HepG2 (cell line): Measurements from ENCODE around the gene SLC22A7. TPM values are rescaled to one million over a fixed set of nuclear protein-coding genes. Genes with fewer than 3 reads are reported as not detected.

ENCODE experiments used
- ARID5B ChIP-seq: IDR thresholded peaks from 2 replicates; pipeline ENCODE4 v1.4.0; 2020; ENCODE audit warnings: mild to moderate bottlenecking, missing genetic modification reagents
- BRD4 ChIP-seq: sonication (generic); formaldehyde crosslinking; IDR thresholded peaks from 2 replicates; pipeline ENCODE4 v1.4.0; 2020; ENCODE audit warnings: missing genetic modification reagents
- CBX5 ChIP-seq: sonication (generic); formaldehyde crosslinking; IDR thresholded peaks from 2 replicates; pipeline ENCODE4 v1.4.0; 2020; ENCODE audit warnings: missing genetic modification reagents, borderline replicate concordance
- CREB3 ChIP-seq: sonication (generic); formaldehyde crosslinking; IDR thresholded peaks from 2 replicates; pipeline ENCODE4 v1.5.0; 2020; ENCODE audit warnings: missing genetic modification reagents
- DMAP1 ChIP-seq: IDR thresholded peaks from 2 replicates; pipeline ENCODE4 v1.6.1; 2016
- FLYWCH1 ChIP-seq: sonication (generic); formaldehyde crosslinking; IDR thresholded peaks from 2 replicates; pipeline ENCODE4 v1.8.1; 2023; ENCODE audit warnings: mild to moderate bottlenecking, missing genetic modification reagents
- GATAD2A ChIP-seq: IDR thresholded peaks from 2 replicates; pipeline ENCODE4 v1.6.1; 2016
- HINFP ChIP-seq: sonication (generic); formaldehyde crosslinking; IDR thresholded peaks from 2 replicates; pipeline ENCODE4 v1.4.0; 2020; ENCODE audit warnings: low read depth, mild to moderate bottlenecking, missing genetic modification reagents
- MEIS1 ChIP-seq: sonication (generic); formaldehyde crosslinking; IDR thresholded peaks from 2 replicates; pipeline ENCODE4 v1.9.0; 2021; ENCODE audit warnings: mild to moderate bottlenecking, missing genetic modification reagents, moderate library complexity, borderline replicate concordance
- MXD4 ChIP-seq: IDR thresholded peaks from 2 replicates; pipeline ENCODE4 v1.6.1; 2016; ENCODE audit warnings: mild to moderate bottlenecking, missing biosample characterization, missing genetic modification reagents
- REPIN1 ChIP-seq: sonication (generic); formaldehyde crosslinking; IDR thresholded peaks from 2 replicates; pipeline ENCODE4 v1.8.0; 2022; ENCODE audit warnings: missing genetic modification reagents, low read depth, mild to moderate bottlenecking, borderline replicate concordance
- SMC3 ChIP-seq: IDR thresholded peaks from 2 replicates; pipeline ENCODE4 v1.6.1; 2011; ENCODE audit warnings: low read length, improper control_type of control experiment
- ZBED4 ChIP-seq: sonication (generic); formaldehyde crosslinking; IDR thresholded peaks from 2 replicates; pipeline ENCODE4 v1.4.0; 2020; ENCODE audit warnings: missing genetic modification reagents, borderline replicate concordance
- ZFX ChIP-seq: sonication (generic); formaldehyde crosslinking; IDR thresholded peaks from 2 replicates; pipeline ENCODE4 v1.4.0; 2020; ENCODE audit warnings: mild to moderate bottlenecking, low read depth, missing genetic modification reagents, moderate library complexity
- ZNF263 ChIP-seq: sonication (generic); formaldehyde crosslinking; IDR thresholded peaks from 2 replicates; pipeline ENCODE4 v1.4.0; 2020; ENCODE audit warnings: missing genetic modification reagents
- ZNF543 ChIP-seq: sonication (generic); formaldehyde crosslinking; IDR thresholded peaks from 2 replicates; pipeline ENCODE4 v1.4.0; 2020; ENCODE audit warnings: mild to moderate bottlenecking, missing genetic modification reagents
- ZNF556 ChIP-seq: sonication (generic); formaldehyde crosslinking; IDR thresholded peaks from 2 replicates; pipeline ENCODE4 v1.4.0; 2020; ENCODE audit warnings: mild to moderate bottlenecking, missing genetic modification reagents, borderline replicate concordance
- ZNF891 ChIP-seq: sonication (generic); formaldehyde crosslinking; IDR thresholded peaks from 2 replicates; pipeline ENCODE4 v1.5.0; 2020; ENCODE audit warnings: mild to moderate bottlenecking, missing genetic modification reagents
- polyA plus RNA-seq, 8 experiments: library from polyadenylated mRNA; depleted of rRNA in 3 of 8; stranded (reverse) in 7 of 8; unstranded in 1 of 8; fragments of >200 nt; fragmentation: Illumina TruSeq in 4 of 8; extraction: Trizol in 4 of 8; gene quantifications; 2 replicates each; pipeline versions ENCODE4 v1.2.1 to v1.2.3, GENCODE V29; 2011 to 2016; ENCODE audit warnings: low read depth in 4 of 8, missing spikeins in 1 of 8, mixed read lengths in 1 of 8; ENCODE audit not compliant: insufficient read depth in 1 of 8
- total RNA-seq, 5 experiments: library from RNA; depleted of rRNA; stranded (reverse); fragments of >200 nt; fragmentation: Illumina TruSeq; extraction: Trizol; gene quantifications; 2 replicates each; pipeline ENCODE4 v1.2.3, GENCODE V29; 2016; ENCODE audit warnings: low read depth in 1 of 5

SLC22A7 gene
- total and polyA plus RNA-seq, 2 of the 13 experiments (the other 11 are each of a cell fraction or from before 2014, with no cell fraction given) = 5.3 to 22.6 TPM

- peak; percentile 52 for TF ChIP-seq ARID5B (CRISPR knock-in tag)
- peak; percentile 62 for TF ChIP-seq SMC3
- TF ChIP-seq ZBED4 (CRISPR knock-in tag) = 0 out of 2 replicates have a peak, but pooled peaks have one; percentile 62
- TF ChIP-seq GATAD2A = peak; percentile 26; the same call in 1 of the 2 replicates
- TF ChIP-seq ZNF543 (CRISPR knock-in tag) = 0 out of 2 replicates have a peak, but pooled peaks have one; percentile 60
- 0 out of 2 replicates have a peak, but pooled peaks have one; percentile 29 for TF ChIP-seq HINFP (CRISPR knock-in tag)
- TF ChIP-seq ZFX (CRISPR knock-in tag) = peak; percentile 39
- TF ChIP-seq MEIS1 = 0 out of 2 replicates have a peak, but pooled peaks have one; percentile 6
- TF ChIP-seq REPIN1 (CRISPR knock-in tag) = no peak
- no peak for TF ChIP-seq CBX5 (CRISPR knock-in tag)
- peak; percentile 80 for TF ChIP-seq BRD4
- TF ChIP-seq MXD4 (CRISPR knock-in tag) = peak; percentile 22; the same call in 1 of the 2 replicates
- no peak for TF ChIP-seq CREB3
- TF ChIP-seq DMAP1 (CRISPR knock-in tag) = peak; percentile 28; the same call in 1 of the 2 replicates
- TF ChIP-seq ZNF263 (CRISPR knock-in tag) = peak; percentile 11; the same call in 1 of the 2 replicates
- 0 out of 2 replicates have a peak, but pooled peaks have one; percentile 33 for TF ChIP-seq ZNF556 (CRISPR knock-in tag)
- TF ChIP-seq FLYWCH1 (CRISPR knock-in tag) = no peak
- TF ChIP-seq ZNF891 (CRISPR knock-in tag) = peak; percentile 28; the same call in 1 of the 2 replicates
These were observed 10.9 kb upstream of the SLC22A7 start (continued) for GRCh38 chr6:43286980-43287716.
